ENCODE data around the gene HOXC13. TPM values are rescaled to one million over a fixed set of nuclear protein-coding genes. Genes with fewer than 3 reads are reported as not detected.

Gene HOXC13
- total RNA-seq, 3 donors from 2014 or later (not counting 1 experiment from before 2014, with no cell fraction given): not detected

DNA sequence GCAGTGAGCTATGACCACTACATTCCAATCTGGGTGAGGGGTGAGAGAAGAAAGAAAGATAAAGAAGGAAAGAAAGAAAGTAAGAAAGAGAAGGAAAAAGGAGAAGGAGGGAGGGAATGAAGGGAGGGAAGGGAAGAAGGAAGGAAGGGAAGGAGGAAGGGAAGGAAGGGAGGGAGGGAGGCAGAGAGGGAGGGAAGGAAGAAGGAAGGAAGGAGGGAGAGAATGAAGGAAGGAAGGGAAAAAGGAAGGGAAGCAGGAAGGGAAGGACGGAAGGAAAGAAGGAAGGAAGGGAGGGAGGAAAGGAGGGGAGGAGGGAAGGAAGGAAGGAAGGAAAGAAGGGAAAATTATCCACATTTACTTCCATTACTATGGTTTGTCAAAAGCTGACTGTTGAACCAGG is 39.4 kb upstream of the HOXC13 start:
- no peak overlapping the region for H3K27ac ChIP-seq (ENCODE audit: low read length)
- peaks cover 16% of the 10 kb centered on the region for H3K27me3 ChIP-seq (ENCODE audit: control insufficient read depth, insufficient read depth, low read length)
- Mint-ChIP-seq H3K36me3 (no peaks in the 10 kb centered on the region), H3K4me3 (no peak overlapping the region), H3K27ac (no peak overlapping the region), H3K4me1 (no peaks in the 10 kb centered on the region), H3K27me3 (ENCODE audit: low read depth in 2 of 2) (peaks cover 33 to 55% of the 10 kb centered on the region in 2 donors), H3K9me3 (no peaks in the 10 kb centered on the region)
- intact Hi-C loops (cut with micrococcal nuclease): no loop called here
- no peak for ATAC-seq
- no peak for DNase-seq
- no peaks in the 10 kb centered on the region for H3K36me3 ChIP-seq (ENCODE audit: control insufficient read depth, insufficient read depth, low read length)
- H3K4me3 ChIP-seq (ENCODE audit: low read length): no peak overlapping the region
- H3K4me1 ChIP-seq (ENCODE audit: control insufficient read depth, insufficient read depth, low read length): no peaks in the 10 kb centered on the region
- TF ChIP-seq, protein P1, sequence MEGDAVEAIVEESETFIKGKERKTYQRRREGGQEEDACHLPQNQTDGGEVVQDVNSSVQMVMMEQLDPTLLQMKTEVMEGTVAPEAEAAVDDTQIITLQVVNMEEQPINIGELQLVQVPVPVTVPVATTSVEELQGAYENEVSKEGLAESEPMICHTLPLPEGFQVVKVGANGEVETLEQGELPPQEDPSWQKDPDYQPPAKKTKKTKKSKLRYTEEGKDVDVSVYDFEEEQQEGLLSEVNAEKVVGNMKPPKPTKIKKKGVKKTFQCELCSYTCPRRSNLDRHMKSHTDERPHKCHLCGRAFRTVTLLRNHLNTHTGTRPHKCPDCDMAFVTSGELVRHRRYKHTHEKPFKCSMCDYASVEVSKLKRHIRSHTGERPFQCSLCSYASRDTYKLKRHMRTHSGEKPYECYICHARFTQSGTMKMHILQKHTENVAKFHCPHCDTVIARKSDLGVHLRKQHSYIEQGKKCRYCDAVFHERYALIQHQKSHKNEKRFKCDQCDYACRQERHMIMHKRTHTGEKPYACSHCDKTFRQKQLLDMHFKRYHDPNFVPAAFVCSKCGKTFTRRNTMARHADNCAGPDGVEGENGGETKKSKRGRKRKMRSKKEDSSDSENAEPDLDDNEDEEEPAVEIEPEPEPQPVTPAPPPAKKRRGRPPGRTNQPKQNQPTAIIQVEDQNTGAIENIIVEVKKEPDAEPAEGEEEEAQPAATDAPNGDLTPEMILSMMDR (IDR thresholded peaks at IDR 0.05): no peak
- WGBS (ENCODE audit: insufficient coverage): 88% methylated on average over 1 of the region's 1 CpG
- H3K9me3 ChIP-seq (ENCODE audit: control insufficient read depth, insufficient read depth, low read length): no peaks in the 10 kb centered on the region

DNA sequence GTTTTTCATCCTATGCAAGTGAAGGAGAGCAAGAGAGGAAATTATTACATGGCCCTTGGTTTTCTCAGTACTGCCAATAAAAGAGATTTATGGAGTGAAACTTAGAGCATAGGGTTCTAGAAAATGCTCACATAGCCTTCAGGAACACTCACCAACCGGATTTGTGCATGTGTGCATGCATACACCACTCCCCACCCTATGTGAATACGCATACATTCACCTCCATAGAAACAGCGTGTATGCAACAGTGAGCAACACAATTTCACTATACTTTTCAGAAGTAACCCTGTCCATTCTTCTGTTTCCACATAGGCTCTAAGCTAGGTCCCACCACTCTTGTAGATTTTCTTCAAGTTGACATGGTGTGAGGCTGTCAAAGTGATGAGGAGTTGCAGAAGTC is 31.5 kb upstream of the HOXC13 start:
- Mint-ChIP-seq H3K27me3 (ENCODE audit: low read depth in 2 of 2) (peaks cover 18 to 34% of the 10 kb centered on the region in 2 donors), H3K36me3 (no peaks in the 10 kb centered on the region), H3K9me3 (no peaks in the 10 kb centered on the region), H3K4me3 (no peak overlapping the region), H3K27ac (no peak overlapping the region), H3K4me1 (no peaks in the 10 kb centered on the region)
- H3K4me1 ChIP-seq (ENCODE audit: control insufficient read depth, insufficient read depth, low read length): no peaks in the 10 kb centered on the region
- TF ChIP-seq, protein P1 (IDR thresholded peaks at IDR 0.05): no peak
- H3K27ac ChIP-seq (ENCODE audit: low read length): no peak overlapping the region
- no peak for DNase-seq
- no peaks in the 10 kb centered on the region for H3K36me3 ChIP-seq (ENCODE audit: control insufficient read depth, insufficient read depth, low read length)
- no peaks in the 10 kb centered on the region for H3K9me3 ChIP-seq (ENCODE audit: control insufficient read depth, insufficient read depth, low read length)
- no peak overlapping the region for H3K4me3 ChIP-seq (ENCODE audit: low read length)
- intact Hi-C loops (cut with micrococcal nuclease): no loop called here
- ATAC-seq: no peak
- peaks cover 14% of the 10 kb centered on the region for H3K27me3 ChIP-seq (ENCODE audit: control insufficient read depth, insufficient read depth, low read length)
- WGBS (ENCODE audit: insufficient coverage): 71% methylated on average over 3 of the region's 3 CpGs

DNA sequence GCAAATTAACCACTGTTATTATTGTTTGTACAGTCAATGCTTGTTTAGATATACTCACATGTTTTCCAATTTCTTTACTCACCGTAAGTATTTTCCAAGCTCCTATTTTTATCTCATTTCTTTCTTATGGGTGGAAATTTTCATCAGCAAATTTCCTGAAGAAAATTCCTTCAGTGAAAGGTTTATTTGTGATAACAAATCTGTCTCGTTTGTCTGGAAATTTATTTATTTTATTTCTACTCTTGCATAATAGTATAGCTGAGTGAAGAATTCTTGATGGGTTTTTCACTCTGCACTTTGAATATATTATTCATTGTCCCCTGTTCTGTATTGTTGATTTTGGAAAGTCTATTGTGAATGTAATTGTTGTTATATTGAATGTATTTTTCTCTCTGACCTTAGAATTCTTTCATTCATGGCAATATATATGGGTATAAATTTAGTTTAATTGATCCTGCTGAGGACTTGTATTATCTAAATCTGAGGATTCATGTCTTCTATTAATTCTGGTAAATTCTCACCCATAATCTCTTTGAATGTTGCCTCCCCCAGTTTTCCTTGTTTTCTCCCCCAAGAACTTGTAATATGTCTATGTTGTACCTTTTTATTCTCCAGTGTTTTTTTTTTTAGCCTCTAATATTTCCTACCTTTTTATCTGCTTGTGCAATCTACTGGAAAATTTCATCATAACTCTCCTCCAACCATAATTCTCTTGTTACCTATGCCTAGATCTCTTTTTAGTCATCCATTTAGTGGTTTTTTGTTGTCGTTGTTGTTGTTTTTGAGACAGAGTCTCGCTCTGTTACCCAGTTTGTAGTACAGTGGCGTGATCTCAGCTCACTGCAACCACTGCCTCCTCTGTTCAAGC is 21.6 kb upstream of the HOXC13 start:
- no peaks in the 10 kb centered on the region for H3K4me1 ChIP-seq (ENCODE audit: control insufficient read depth, insufficient read depth, low read length)
- no peak overlapping the region for H3K4me3 ChIP-seq (ENCODE audit: low read length)
- no peak overlapping the region for H3K27ac Mint-ChIP-seq
- H3K36me3 Mint-ChIP-seq: no peaks in the 10 kb centered on the region
- H3K27me3 Mint-ChIP-seq (ENCODE audit: low read depth in 2 of 2): peaks cover 51 to 70% of the 10 kb centered on the region in 2 donors
- no peaks in the 10 kb centered on the region for H3K9me3 ChIP-seq (ENCODE audit: control insufficient read depth, insufficient read depth, low read length)
- no peak overlapping the region for H3K27ac ChIP-seq (ENCODE audit: low read length)
- H3K9me3 Mint-ChIP-seq: no peaks in the 10 kb centered on the region
- H3K4me1 Mint-ChIP-seq: no peaks in the 10 kb centered on the region
- intact Hi-C loops (cut with micrococcal nuclease): no loop called here
- WGBS (ENCODE audit: insufficient coverage): 85% methylated on average over 3 of the region's 5 CpGs
- no peak overlapping the region for H3K4me3 Mint-ChIP-seq
- peaks cover 30% of the 10 kb centered on the region for H3K27me3 ChIP-seq (ENCODE audit: control insufficient read depth, insufficient read depth, low read length)
- TF ChIP-seq, protein P1 (IDR thresholded peaks at IDR 0.05): no peak
- DNase-seq (no peak), ATAC-seq (no peak)
- H3K36me3 ChIP-seq (ENCODE audit: control insufficient read depth, insufficient read depth, low read length): no peaks in the 10 kb centered on the region

Data from natural killer cell (primary cell).